H1 (cell line): ENCODE measurements around the gene L3MBTL2. TPM values are rescaled to one million over a fixed set of nuclear protein-coding genes. Genes with fewer than 3 reads are reported as not detected.

Experiments used
- CHD7 ChIP-seq: fragments of 300-600 bp; sonication (generic); IDR thresholded peaks from 2 replicates; pipeline ENCODE4 v1.7.1; 2012; ENCODE audit warnings: low read length, moderate library complexity, mild to moderate bottlenecking, inconsistent platforms; ENCODE audit not compliant: insufficient replicate concordance
- E2F6 ChIP-seq: IDR thresholded peaks from 2 replicates; pipeline ENCODE4 v1.6.1; 2012; ENCODE audit warnings: inconsistent platforms
- JUND ChIP-seq: IDR thresholded peaks from 2 replicates; pipeline ENCODE4 v1.6.1; 2011; ENCODE audit warnings: mild to moderate bottlenecking, improper control_type of control experiment, low read length
- POLR2A ChIP-seq, 2 experiments: IDR thresholded peaks; 1 replicate in 1 of 2; 2 replicates in 1 of 2; pipeline ENCODE4 v1.6.1; 2011; ENCODE audit warnings: low read depth in 2 of 2, low read length in 2 of 2, mild to moderate bottlenecking in 2 of 2; ENCODE audit errors: control extremely low read depth in 1 of 2
- TAF7 ChIP-seq: optimal IDR thresholded peaks from 2 replicates; pipeline ENCODE3; 2011; ENCODE audit warnings: low read depth, mild to moderate bottlenecking, inconsistent platforms, low read length, moderate library complexity, borderline replicate concordance
- YY1 ChIP-seq: IDR thresholded peaks from 2 replicates; pipeline ENCODE4 v1.6.1; 2011; ENCODE audit warnings: low read depth, mild to moderate bottlenecking, low read length
- polyA plus RNA-seq, 7 experiments: library from polyadenylated mRNA; depleted of rRNA in 3 of 7; stranded (reverse) in 5 of 7; unstranded in 2 of 7; fragments of >200 nt in 5 of 7; fragments of 200-250 nt in 2 of 7; gene quantifications; 1 replicate in 5 of 7; 2 replicates in 1 of 7; 4 replicates in 1 of 7; pipeline versions ENCODE4 v1.2.1 to v1.2.3, GENCODE V29; 2011 to 2013; ENCODE audit warnings: missing spikeins in 2 of 7, mixed read lengths in 2 of 7
- total RNA-seq: library from RNA; stranded (reverse); fragmentation: NEBNext Ultra II Directional; extraction: Animal tissue kit (Norgen Biotek cat#: 25700); gene quantifications from 2 replicates; pipeline ENCODE4 v1.2.1, GENCODE V29; 2021

Gene L3MBTL2
- total and polyA plus RNA-seq, 2 of the 8 experiments (the other 6 are each of a cell fraction or from before 2014, with no cell fraction given), result 23.9 to 24.9 TPM

DNA sequence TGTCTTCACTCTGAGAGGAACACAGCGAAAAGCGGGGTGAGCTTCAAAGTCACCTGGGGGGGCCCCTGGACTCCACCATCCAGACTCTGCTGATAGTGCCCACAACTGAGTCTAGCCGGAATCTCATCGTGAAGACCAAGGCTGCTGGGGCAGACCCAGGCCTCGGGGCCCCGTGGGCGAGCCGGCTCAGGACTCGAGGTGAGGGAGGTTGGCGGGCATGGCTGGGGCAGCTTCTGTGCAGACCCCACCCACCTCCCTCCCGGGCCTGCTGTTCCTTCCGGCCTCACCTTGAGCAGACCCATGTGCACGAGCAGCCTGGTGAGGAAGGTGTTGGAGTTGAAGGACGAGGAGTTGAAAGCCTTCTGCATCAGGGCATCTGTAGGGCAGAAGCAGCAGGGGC is 44.3 kb downstream of the L3MBTL2 start (continued):
- TF ChIP-seq CHD7 (no peak), TAF7 (no peak), POLR2A (IDR thresholded peaks at IDR 0.05; ENCODE audit: control extremely low read depth in 1 of 2, low read depth in 2 of 2, low read length in 2 of 2) (no peak), JUND (no peak), YY1 (no peak), E2F6 (no peak)
